Breast epithelium (tissue), 3 donors: ENCODE measurements around the gene CEP44.

ENCODE experiments used
- POLR2A ChIP-seq: fragments of 450-650 bp; IDR thresholded peaks from one replicate; pipeline ENCODE4 v1.6.1; 2016; ENCODE audit warnings: antibody characterized with exemption, mild to moderate bottlenecking, moderate library complexity
- POLR2AphosphoS5 ChIP-seq, 3 donors: sonication (generic); formaldehyde crosslinking; IDR thresholded peaks; one replicate each; pipeline ENCODE4 v1.6.1; 2017; ENCODE audit warnings: antibody characterized with exemption in 3 of 3
- TF ChIP-seq, protein P1 (sequence below), 3 donors: fragments of 450-650 bp; IDR thresholded peaks; one replicate each; pipeline ENCODE4 v1.5.1; 2016 to 2017; ENCODE audit warnings: antibody characterized with exemption in 3 of 3, mild to moderate bottlenecking in 3 of 3, moderate library complexity in 3 of 3

DNA sequence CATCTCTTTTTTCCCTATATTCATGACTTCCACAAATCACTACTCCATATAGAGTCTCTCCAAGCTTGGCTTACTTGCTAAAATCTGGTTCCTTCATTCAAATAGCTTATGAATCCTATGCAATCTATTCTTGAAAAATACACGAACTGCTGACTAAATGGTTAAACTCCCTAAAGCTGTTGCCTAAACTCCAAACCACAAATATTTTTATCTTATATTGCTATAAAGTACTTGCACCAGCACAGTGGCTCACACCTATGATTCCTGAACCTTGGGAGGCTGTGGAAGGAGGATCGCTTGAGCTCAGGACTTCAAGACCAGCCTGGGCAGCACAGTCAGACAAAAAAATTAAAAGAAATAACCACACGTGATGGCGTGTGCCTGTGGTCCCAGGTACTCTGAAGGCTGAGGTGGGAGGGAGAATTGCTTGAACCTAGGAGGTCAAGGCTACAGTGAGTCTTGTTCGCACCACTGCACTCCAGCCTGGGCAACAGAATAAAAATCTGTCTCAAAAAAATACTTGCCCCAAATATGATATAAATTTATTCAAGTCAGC, 2.5 kb upstream of the CEP44 start:
- TF ChIP-seq, protein P1, sequence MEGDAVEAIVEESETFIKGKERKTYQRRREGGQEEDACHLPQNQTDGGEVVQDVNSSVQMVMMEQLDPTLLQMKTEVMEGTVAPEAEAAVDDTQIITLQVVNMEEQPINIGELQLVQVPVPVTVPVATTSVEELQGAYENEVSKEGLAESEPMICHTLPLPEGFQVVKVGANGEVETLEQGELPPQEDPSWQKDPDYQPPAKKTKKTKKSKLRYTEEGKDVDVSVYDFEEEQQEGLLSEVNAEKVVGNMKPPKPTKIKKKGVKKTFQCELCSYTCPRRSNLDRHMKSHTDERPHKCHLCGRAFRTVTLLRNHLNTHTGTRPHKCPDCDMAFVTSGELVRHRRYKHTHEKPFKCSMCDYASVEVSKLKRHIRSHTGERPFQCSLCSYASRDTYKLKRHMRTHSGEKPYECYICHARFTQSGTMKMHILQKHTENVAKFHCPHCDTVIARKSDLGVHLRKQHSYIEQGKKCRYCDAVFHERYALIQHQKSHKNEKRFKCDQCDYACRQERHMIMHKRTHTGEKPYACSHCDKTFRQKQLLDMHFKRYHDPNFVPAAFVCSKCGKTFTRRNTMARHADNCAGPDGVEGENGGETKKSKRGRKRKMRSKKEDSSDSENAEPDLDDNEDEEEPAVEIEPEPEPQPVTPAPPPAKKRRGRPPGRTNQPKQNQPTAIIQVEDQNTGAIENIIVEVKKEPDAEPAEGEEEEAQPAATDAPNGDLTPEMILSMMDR (IDR thresholded peaks at IDR 0.05): no peak
- TF ChIP-seq POLR2A: no peak
- no peak for TF ChIP-seq POLR2AphosphoS5 (IDR thresholded peaks at IDR 0.05)
